Loucy (cell line): ENCODE measurements around the gene PPTC7.

Experiments used
- H2AFZ ChIP-seq: fragments of 200-600 bp; sonication (generic); 2 replicates; pipeline ENCODE4 v1.6.0; 2016; ENCODE audit warnings: antibody characterized with exemption, mild to moderate bottlenecking, low read length, moderate library complexity
- H3F3A ChIP-seq: fragments of 200-600 bp; 2 replicates; pipeline ENCODE4 v1.6.0; 2016; ENCODE audit warnings: antibody characterized with exemption, low read depth, mild to moderate bottlenecking
- H3K27me3 ChIP-seq: fragments of 200-600 bp; sonication (generic); 2 replicates; pipeline ENCODE4 v1.6.1; 2014; ENCODE audit warnings: low read length, mild to moderate bottlenecking; ENCODE audit not compliant: insufficient read depth, poor library complexity, severe bottlenecking
- H3K36me3 ChIP-seq: fragments of 200-600 bp; sonication (generic); 2 replicates; pipeline ENCODE4 v1.6.1; 2016; ENCODE audit warnings: low read length; ENCODE audit not compliant: insufficient read depth
- H3K4me1 ChIP-seq: fragments of 200-600 bp; sonication (generic); 2 replicates; pipeline ENCODE4 v1.5.1; 2014; ENCODE audit warnings: low read length, mild to moderate bottlenecking; ENCODE audit not compliant: insufficient read depth, poor library complexity, severe bottlenecking
- H3K4me2 ChIP-seq: fragments of 200-600 bp; sonication (generic); 2 replicates; pipeline ENCODE4 v1.6.0; 2014; ENCODE audit warnings: antibody characterized with exemption, low read length, low read depth, mild to moderate bottlenecking; ENCODE audit not compliant: poor library complexity, severe bottlenecking
- H3K4me3 ChIP-seq: fragments of 200-600 bp; sonication (generic); 2 replicates; pipeline ENCODE4 v1.5.1; 2014; ENCODE audit warnings: low read length, mild to moderate bottlenecking, mixed read lengths; ENCODE audit not compliant: poor library complexity, severe bottlenecking
- H3K79me2 ChIP-seq: fragments of 200-600 bp; sonication (generic); 2 replicates; pipeline ENCODE4 v1.6.1; 2014; ENCODE audit warnings: low read length; ENCODE audit not compliant: insufficient read depth
- H3K9ac ChIP-seq: fragments of 200-600 bp; sonication (generic); 2 replicates; pipeline ENCODE4 v1.6.0; 2014; ENCODE audit warnings: mild to moderate bottlenecking, low read depth, low read length, moderate library complexity; ENCODE audit not compliant: poor library complexity, severe bottlenecking
- H3K9me2 ChIP-seq: fragments of 200-600 bp; sonication (generic); replicated peaks from 2 replicates; pipeline ENCODE4 v1.6.1; 2016; ENCODE audit warnings: low read depth, low read length, mixed read lengths
- H3K9me3 ChIP-seq: fragments of 200-600 bp; sonication (generic); 2 replicates; pipeline ENCODE4 v1.6.1; 2014; ENCODE audit warnings: mild to moderate bottlenecking, antibody characterized with exemption, low read length, low read depth; ENCODE audit not compliant: insufficient read depth
- H4K20me1 ChIP-seq: fragments of 200-600 bp; sonication (generic); 2 replicates; pipeline ENCODE4 v1.6.0; 2014; ENCODE audit warnings: antibody characterized with exemption, low read length, mild to moderate bottlenecking; ENCODE audit not compliant: insufficient read depth, poor library complexity, severe bottlenecking
- EZH2phosphoT487 ChIP-seq: fragments of 200-600 bp; IDR thresholded peaks from 2 replicates; pipeline ENCODE4 v1.6.1; 2018; ENCODE audit warnings: antibody characterized with exemption, mild to moderate bottlenecking, moderate library complexity, borderline replicate concordance
- TF ChIP-seq, protein P1 (sequence below): fragments of 200-600 bp; sonication (generic); conservative IDR thresholded peaks from 2 replicates; pipeline ENCODE4 v1.5.1; 2014; ENCODE audit warnings: mild to moderate bottlenecking, antibody characterized with exemption, low read length

The PPTC7 gene

DNA sequence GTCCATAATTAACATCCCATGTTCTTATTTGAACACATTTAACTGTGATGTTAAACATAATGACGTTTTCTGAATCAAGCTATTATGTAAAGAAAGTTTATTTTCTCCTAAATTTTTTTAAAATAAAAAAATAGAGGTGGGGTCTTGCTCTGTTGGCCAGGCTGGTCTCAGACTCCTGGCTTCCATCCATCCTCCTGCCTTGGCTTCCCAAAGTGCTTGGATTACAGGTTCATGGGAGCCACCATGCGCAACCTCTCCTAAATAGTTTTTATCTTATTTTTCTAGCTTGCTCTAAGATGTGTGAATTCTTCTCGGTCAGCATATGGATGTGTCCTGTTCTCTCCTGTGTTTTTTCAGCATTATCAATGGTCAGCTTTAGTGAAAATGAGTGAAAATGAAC is 77.8 kb downstream of the PPTC7 start:
- Histone ChIP-seq H3K9me3 (no peaks in the 10 kb centered on the region), H3K9me2 (no peaks in the 10 kb centered on the region), H3K27me3 (no peaks in the 10 kb centered on the region), H3K9ac (no peak overlapping the region), H3K79me2 (peaks cover 20% of the 10 kb centered on the region), H3F3A (peaks cover 2% of the 10 kb centered on the region; the same call in 1 of the 2 replicates), H3K4me2 (no peak overlapping the region), H3K4me1 (peaks cover 11% of the 10 kb centered on the region), H2AFZ (no peak overlapping the region), H3K4me3 (no peak overlapping the region), H3K36me3 (no peaks in the 10 kb centered on the region), H4K20me1 (peaks cover 10% of the 10 kb centered on the region)
- TF ChIP-seq, protein P1, sequence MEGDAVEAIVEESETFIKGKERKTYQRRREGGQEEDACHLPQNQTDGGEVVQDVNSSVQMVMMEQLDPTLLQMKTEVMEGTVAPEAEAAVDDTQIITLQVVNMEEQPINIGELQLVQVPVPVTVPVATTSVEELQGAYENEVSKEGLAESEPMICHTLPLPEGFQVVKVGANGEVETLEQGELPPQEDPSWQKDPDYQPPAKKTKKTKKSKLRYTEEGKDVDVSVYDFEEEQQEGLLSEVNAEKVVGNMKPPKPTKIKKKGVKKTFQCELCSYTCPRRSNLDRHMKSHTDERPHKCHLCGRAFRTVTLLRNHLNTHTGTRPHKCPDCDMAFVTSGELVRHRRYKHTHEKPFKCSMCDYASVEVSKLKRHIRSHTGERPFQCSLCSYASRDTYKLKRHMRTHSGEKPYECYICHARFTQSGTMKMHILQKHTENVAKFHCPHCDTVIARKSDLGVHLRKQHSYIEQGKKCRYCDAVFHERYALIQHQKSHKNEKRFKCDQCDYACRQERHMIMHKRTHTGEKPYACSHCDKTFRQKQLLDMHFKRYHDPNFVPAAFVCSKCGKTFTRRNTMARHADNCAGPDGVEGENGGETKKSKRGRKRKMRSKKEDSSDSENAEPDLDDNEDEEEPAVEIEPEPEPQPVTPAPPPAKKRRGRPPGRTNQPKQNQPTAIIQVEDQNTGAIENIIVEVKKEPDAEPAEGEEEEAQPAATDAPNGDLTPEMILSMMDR = no peak
- no peak for TF ChIP-seq EZH2phosphoT487

DNA sequence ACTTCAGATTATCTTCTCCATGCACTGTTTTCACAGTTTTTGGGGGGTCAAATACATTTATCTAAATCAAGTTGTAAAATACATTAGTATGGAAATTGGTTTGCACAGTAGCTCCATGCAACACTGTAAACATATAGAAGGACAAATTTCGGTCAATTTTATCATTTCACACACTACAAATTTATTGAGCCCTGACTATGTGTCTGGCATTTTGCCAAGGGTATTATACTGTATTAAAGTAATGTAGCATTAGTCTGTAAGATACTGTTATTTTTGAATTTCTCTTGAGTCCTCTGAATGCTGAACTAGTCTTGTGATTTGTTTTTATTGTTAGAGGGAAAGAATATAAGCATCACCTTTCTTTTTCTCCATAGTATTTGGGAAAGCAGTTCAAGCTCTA is 79.7 kb downstream of the PPTC7 start:
- Histone ChIP-seq H3K27me3 (no peaks in the 10 kb centered on the region), H3K9me3 (no peaks in the 10 kb centered on the region), H3K9ac (peak overlapping the region; percentile 88), H3K9me2 (no peaks in the 10 kb centered on the region), H3F3A (peaks cover 2% of the 10 kb centered on the region; the same call in 1 of the 2 replicates), H3K36me3 (no peaks in the 10 kb centered on the region), H3K4me3 (no peak overlapping the region), H3K79me2 (peaks cover 39% of the 10 kb centered on the region), H2AFZ (no peak overlapping the region), H3K4me1 (peaks cover 29% of the 10 kb centered on the region), H4K20me1 (peaks cover 23% of the 10 kb centered on the region), H3K4me2 (no peak overlapping the region)
- TF ChIP-seq, protein P1 = no peak
- no peak for TF ChIP-seq EZH2phosphoT487

DNA sequence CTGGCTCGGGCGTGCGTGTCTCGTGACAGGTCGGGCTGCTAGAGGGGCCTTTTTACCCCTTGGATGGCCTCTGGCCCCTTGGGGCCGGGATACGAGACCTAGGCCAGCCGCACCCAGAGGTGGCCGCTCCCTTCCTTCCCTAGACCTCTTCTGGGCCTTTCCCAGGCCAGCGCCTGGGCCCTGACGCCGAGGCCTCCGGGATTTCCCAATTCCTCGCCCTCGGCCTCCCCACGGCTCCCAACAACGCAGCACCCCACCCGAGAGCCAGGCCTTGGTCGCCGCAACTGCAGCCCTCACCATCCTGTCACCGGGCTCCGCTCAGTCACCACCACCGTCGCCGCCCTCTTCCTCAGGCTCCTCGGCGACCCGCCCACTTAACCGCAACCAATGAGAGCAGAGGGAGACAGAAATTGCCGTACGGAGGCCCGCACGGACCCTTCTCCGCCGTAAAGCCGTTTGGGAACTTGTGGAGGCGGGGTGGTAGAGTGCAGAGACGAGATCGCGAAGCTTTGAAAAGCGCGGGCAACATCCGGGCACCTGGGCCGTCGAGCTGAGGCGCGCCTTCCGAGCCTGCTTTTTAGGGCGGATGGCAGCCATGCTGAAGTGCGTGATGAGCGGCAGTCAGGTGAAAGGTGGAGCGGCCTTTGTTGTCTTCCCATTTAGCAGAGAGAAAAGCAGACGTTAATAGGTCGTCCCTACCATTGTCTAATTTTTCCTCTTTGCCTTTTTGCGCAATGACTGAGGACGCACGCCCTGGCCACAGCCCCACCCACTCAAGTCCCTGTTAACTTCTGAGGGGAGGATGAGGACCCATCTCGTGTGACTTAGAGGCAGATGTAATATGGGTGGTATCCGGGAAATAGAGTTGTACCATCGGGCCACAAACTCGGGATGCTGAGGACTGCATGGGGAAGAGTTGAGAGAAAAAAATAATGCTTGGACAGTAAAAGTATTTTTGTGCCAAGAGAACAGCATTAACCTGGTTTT is 81.1 kb downstream of the PPTC7 start, which contains the start of the genes RAD9B and VPS29:
TSS of gene RAD9B (plus strand) at position 580 of the 987 bp plus-strand sequence. CDS start at position 587, 7 bp downstream.
TSS of gene VPS29 (minus strand) at position 360 of the 987 bp plus-strand sequence. CDS start at position 300, 60 bp downstream.
- H3K36me3 ChIP-seq = no peaks in the 10 kb centered on the region
- peaks cover 50% of the 10 kb centered on the region for H3K79me2 ChIP-seq
- H2AFZ ChIP-seq = peak within 1 kb of the TSS; percentile 91

More for the DNA sequence above, 81.1 kb downstream of the PPTC7 start, which contains the start of the genes RAD9B and VPS29:
- Histone ChIP-seq H3K27me3 (no peaks in the 10 kb centered on the region), H3K4me2 (peak within 1 kb of the TSS; percentile 95), H3F3A (peaks cover 2% of the 10 kb centered on the region; the same call in 1 of the 2 replicates), H3K4me1 (peaks cover 32% of the 10 kb centered on the region), H3K9me3 (no peaks in the 10 kb centered on the region), H3K9me2 (no peaks in the 10 kb centered on the region), H3K9ac (peak within 1 kb of the TSS; percentile 88), H3K4me3 (peak within 1 kb of the TSS; percentile 86), H4K20me1 (peaks cover 24% of the 10 kb centered on the region)
- TF ChIP-seq, protein P1 = no peak
- TF ChIP-seq EZH2phosphoT487 = no peak
